AG10803 (cell line): Measurements from ENCODE around the gene PDIA6.
"Not testable (repeated sequence)": the region's sequence is repeated elsewhere in the genome, so short reads cannot be mapped to it uniquely, and the experiment has no call there.

ENCODE experiments used
- DNase-seq: peaks from one replicate; pipeline ENCODE4 v3.0.0; 2010; ENCODE audit warnings: low read depth
- H3K4me3 ChIP-seq: 2 replicates; pipeline ENCODE4 v1.5.1; 2011; ENCODE audit warnings: mild to moderate bottlenecking, low read length, control low read depth
- TF ChIP-seq, protein P1 (sequence below): conservative IDR thresholded peaks from 2 replicates; pipeline ENCODE4 v1.5.1; 2011; ENCODE audit warnings: mild to moderate bottlenecking, low read length, control low read depth, inconsistent platforms

PDIA6 gene

DNA sequence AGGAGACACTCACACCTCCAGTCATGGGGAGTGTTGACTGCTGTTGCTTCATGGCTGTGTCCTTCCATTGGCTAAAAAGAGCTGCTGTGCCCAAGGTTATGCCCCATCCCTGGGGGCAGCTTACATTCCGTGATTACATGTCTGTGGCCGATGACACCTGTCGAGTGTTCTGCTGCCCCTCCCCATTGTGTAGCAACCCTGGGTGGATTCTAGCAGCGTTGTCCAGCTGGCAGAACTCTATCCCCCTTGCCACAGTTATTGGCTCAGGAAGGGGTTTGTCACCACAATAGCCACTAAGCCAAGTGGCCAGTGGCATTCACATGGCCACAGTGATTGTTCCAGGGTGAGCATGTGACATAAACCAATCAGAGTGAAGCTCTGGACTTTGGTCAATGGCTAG is 11.6 kb upstream of the PDIA6 start:
- H3K4me3 ChIP-seq = no peak overlapping the region
- no peak for DNase-seq
- TF ChIP-seq, protein P1, sequence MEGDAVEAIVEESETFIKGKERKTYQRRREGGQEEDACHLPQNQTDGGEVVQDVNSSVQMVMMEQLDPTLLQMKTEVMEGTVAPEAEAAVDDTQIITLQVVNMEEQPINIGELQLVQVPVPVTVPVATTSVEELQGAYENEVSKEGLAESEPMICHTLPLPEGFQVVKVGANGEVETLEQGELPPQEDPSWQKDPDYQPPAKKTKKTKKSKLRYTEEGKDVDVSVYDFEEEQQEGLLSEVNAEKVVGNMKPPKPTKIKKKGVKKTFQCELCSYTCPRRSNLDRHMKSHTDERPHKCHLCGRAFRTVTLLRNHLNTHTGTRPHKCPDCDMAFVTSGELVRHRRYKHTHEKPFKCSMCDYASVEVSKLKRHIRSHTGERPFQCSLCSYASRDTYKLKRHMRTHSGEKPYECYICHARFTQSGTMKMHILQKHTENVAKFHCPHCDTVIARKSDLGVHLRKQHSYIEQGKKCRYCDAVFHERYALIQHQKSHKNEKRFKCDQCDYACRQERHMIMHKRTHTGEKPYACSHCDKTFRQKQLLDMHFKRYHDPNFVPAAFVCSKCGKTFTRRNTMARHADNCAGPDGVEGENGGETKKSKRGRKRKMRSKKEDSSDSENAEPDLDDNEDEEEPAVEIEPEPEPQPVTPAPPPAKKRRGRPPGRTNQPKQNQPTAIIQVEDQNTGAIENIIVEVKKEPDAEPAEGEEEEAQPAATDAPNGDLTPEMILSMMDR = no peak

DNA sequence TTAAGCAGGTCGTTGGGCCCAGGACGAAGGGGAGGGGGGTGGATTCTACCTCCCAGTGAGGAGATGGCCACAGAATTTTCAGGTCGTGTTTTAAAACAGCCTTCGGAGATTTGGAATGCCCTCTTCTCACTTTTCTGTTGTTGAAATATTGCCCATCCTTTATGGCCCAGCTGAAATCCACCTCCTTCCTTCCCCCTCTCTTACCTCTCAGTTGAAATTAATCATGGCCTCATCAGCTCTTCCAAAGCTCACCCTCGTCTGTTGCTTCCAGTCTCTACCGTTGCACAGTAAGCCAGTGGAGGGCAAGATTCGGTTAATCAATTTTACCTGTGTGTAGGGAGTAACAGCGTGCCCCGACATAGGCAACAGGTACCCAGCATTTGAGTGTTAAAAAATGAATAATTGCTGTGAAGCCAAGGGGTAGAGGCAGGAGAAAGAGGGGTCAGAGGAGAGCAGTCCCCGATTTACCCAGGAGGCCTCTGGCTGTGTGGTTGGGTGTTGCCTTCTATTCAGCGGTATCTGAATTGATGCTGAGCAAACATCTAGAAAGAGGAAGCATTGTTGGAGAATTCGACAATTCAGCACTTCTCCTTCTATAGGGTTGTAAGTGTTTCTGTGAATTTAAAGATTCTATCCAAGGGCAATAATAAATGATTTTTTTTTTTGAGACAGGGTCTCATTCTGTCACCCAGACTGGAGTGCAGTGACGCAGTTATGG is 8.6 kb upstream of the PDIA6 start:
- no peak for DNase-seq
- no peak overlapping the region for H3K4me3 ChIP-seq
- TF ChIP-seq, protein P1 = no peak

DNA sequence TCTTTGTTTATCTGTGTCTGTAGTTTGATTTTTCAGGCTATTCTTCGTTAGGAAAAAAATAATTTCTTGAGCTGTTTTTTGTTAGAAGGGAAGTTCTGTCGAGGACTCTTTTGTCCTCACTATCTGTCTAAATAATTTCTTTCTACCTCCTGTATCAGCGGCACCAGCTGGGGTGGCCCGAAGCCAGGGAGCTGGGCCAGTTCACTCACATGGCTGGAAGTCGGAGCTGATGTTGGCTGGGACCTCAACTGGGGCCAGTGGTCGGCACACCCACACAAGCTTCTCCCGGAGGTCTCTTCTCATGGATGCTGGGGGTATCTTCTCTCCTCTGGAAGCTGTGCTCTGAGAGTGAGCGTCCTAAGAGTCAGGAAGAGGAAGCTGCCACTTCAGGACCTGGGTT is 8.0 kb upstream of the PDIA6 start:
- no peak for DNase-seq
- H3K4me3 ChIP-seq = no peak overlapping the region
- TF ChIP-seq, protein P1 = no peak

DNA sequence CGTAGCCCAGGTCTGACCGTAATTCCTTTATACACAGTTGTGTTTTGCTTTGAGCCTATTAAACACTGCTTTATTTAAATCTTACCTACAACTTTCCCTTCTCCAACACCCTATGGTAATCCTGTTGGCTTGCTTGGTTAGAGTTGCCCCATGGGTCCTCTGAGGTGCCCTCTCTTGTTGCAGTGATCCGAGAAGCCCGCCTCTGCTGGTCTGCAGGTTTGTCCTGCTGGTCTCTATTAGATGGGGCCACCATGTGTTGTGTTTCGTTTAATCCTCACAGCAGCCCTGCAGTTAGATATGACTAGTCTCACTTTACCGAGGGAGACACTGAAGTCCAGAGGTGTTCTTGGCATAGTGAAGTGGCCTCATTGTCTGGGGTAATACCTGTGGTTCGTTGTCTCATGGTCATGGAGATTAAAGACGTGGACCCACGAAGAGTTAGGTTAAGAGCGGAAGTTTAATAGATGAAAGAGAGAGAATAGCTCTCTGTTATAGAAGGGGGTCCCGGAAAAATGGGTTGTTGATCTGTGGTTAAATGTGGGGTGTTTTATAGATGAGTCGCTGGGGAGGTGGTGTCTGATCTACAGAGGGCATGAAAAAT is 7.2 kb upstream of the PDIA6 start:
- no peak overlapping the region for H3K4me3 ChIP-seq
- TF ChIP-seq, protein P1 = no peak
- no peak for DNase-seq

DNA sequence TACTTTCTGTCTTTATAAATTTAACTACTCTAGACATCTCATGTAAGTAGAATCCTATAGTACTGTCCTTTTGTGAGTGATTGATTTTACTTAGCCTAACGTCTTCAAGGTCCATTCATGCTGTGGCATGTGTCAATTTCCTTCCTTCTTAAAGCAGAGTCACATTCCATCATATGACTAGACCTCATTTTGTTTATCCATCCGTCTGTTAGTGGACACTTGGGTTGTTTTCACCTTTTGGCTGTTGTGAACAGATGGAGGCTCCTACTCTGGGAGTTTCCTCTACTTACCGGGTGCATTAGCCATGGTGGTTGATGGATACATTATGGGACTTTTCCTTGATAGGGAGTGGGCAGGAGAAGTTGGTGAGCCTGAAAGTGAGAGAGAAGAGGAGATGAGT is 6.4 kb upstream of the PDIA6 start:
- H3K4me3 ChIP-seq = no peak overlapping the region
- TF ChIP-seq, protein P1 = no peak
- no peak for DNase-seq

DNA sequence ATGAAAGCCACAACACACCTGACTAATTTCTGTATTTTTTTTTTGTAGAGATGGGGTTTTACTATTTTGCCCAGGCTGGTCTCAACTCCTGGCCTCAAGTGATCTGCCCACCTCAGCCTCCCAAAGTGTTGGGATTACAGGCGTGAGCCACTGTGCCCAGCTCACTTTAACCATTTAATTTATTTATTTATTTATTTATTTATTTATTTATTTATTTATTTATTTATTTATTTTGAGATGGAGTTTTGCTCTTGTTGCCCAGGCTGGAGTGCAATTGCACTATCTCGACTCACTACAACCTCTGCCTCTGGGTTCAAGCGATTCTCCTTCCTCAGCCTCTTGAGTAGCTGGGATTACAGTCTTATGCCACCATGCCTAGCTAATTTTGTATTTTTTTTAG is 5.7 kb upstream of the PDIA6 start:
- H3K4me3 ChIP-seq, DNase-seq: not testable (repeated sequence)

DNA sequence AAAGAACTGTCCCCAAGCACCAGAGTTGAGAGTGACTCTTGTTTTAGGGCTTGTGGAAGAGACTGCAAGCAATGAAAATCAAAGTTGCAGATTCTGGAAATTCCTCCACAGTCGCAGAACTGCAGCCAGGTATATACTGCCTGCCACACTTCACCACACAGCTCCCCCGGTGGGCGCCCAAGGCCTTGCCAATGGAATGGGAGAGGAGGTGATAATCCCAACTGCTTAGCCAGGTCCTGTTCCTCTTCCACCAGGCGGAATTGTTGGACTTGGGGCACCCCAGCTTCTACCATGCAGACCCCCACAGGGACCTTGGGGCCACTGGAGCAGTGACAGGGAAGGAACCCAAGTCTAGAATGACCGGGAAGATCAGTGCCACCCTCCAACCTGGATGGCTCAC is 4.8 kb upstream of the PDIA6 start:
- TF ChIP-seq, protein P1 = peak; percentile 10; the same call in 1 of the 2 replicates
- no peak for DNase-seq
- no peak overlapping the region for H3K4me3 ChIP-seq
